IMR-90 (cell line): Measurements from ENCODE around the gene ARHGEF9. TPM values are rescaled to one million over a fixed set of nuclear protein-coding genes. Genes with fewer than 3 reads are reported as not detected.
A peak's percentile ranks its signal among the peaks of the same experiment; 100 is the strongest.

Experiments
- ATAC-seq: fragments of 200-7000 bp; cut with Tn5 transposase; 2 replicates; pipeline ENCODE4 v1.9.1; 2020; ENCODE audit warnings: low read depth, mild to moderate bottlenecking, moderate library complexity
- BruUV-seq: library from RNA; stranded (reverse); fragments of 400-500 nt; replicated peaks from 2 replicates; lab custom pipeline; 2021; lab: Mats Ljungman, UMichigan
- CTCF ChIA-PET: fragments of 300-600 bp; formaldehyde crosslinking; extraction: SDS; loops from one replicate; lab custom pipeline; 2021; ENCODE audit warnings: antibody characterized with exemption; lab: Yijun Ruan, JAX
- POLR2A ChIA-PET: fragments of 300-600 bp; sonication (Branson Sonifier 250); formaldehyde crosslinking; loops from one replicate; lab custom pipeline; 2022; ENCODE audit warnings: antibody characterized with exemption; ENCODE audit not compliant: unreplicated experiment; lab: Charles Lee
- DNase-seq: peaks from one replicate; pipeline ENCODE4 v3.0.0; 2013
- H2AFZ ChIP-seq: replicated peaks from 2 replicates; pipeline ENCODE3; 2013; ENCODE audit warnings: low read length, mild to moderate bottlenecking; ENCODE audit not compliant: poor library complexity
- H2AK5ac ChIP-seq: 2 replicates; pipeline ENCODE4 v1.6.1; 2013; ENCODE audit warnings: low read depth, low read length, inconsistent platforms
- H2AK9ac ChIP-seq: replicated peaks from 2 replicates; pipeline ENCODE3; 2013; ENCODE audit warnings: mild to moderate bottlenecking, low read depth, low read length, moderate library complexity; ENCODE audit not compliant: poor library complexity
- H2BK120ac ChIP-seq: 2 replicates; pipeline ENCODE4 v1.6.1; 2013; ENCODE audit warnings: low read depth, low read length, inconsistent platforms
- H2BK15ac ChIP-seq: 3 replicates; pipeline ENCODE4 v1.6.1; 2013; ENCODE audit warnings: low read depth, low read length, inconsistent platforms
- H2BK20ac ChIP-seq: 2 replicates; pipeline ENCODE4 v1.6.1; 2013; ENCODE audit warnings: low read depth, mild to moderate bottlenecking, inconsistent platforms, low read length, moderate library complexity
- H2BK5ac ChIP-seq: 2 replicates; pipeline ENCODE4 v1.6.1; 2013; ENCODE audit warnings: mild to moderate bottlenecking, low read depth, low read length, inconsistent platforms; ENCODE audit not compliant: poor library complexity, severe bottlenecking
- H3K14ac ChIP-seq: replicated peaks from 2 replicates; pipeline ENCODE4 v1.6.1; 2013; ENCODE audit warnings: low read depth, low read length, inconsistent platforms
- H3K18ac ChIP-seq: 2 replicates; pipeline ENCODE4 v1.6.1; 2013; ENCODE audit warnings: low read depth, low read length, control low read depth
- H3K23ac ChIP-seq: 2 replicates; pipeline ENCODE4 v1.6.1; 2013; ENCODE audit warnings: low read depth, low read length, inconsistent platforms
- H3K27ac ChIP-seq: 2 replicates; pipeline ENCODE4 v1.5.1; 2013; ENCODE audit warnings: mild to moderate bottlenecking, control low read depth, low read length; ENCODE audit not compliant: insufficient read depth
- H3K27me3 ChIP-seq: 2 replicates; pipeline ENCODE4 v1.6.1; 2013; ENCODE audit warnings: low read length; ENCODE audit not compliant: control insufficient read depth, insufficient read depth
- H3K36me3 ChIP-seq: 2 replicates; pipeline ENCODE4 v1.6.1; 2013; ENCODE audit warnings: low read length, mixed read lengths; ENCODE audit not compliant: control insufficient read depth, insufficient read depth
- H3K4ac ChIP-seq: 2 replicates; pipeline ENCODE4 v1.6.1; 2013; ENCODE audit warnings: low read depth, low read length, inconsistent platforms
- H3K4me1 ChIP-seq: 2 replicates; pipeline ENCODE4 v1.6.1; 2013; ENCODE audit warnings: low read length, mixed read lengths; ENCODE audit not compliant: control insufficient read depth, insufficient read depth
- H3K4me2 ChIP-seq: 2 replicates; pipeline ENCODE4 v1.6.1; 2013; ENCODE audit warnings: low read depth, mild to moderate bottlenecking, control low read depth, low read length, moderate library complexity
- H3K4me3 ChIP-seq: 2 replicates; pipeline ENCODE4 v1.5.1; 2013; ENCODE audit warnings: low read depth, mild to moderate bottlenecking, control low read depth, low read length, moderate library complexity; ENCODE audit not compliant: insufficient read depth
- H3K56ac ChIP-seq: 2 replicates; pipeline ENCODE4 v1.6.1; 2013; ENCODE audit warnings: low read length, inconsistent platforms; ENCODE audit not compliant: insufficient read depth; ENCODE audit errors: extremely low read depth
- H3K79me1 ChIP-seq, 2 experiments: 2 replicates each; pipeline ENCODE4 v1.6.1; 2013; ENCODE audit warnings: low read length in 2 of 2, inconsistent platforms in 1 of 2, low read depth in 1 of 2
- H3K9ac ChIP-seq: 2 replicates; pipeline ENCODE4 v1.6.1; 2013; ENCODE audit warnings: low read depth, low read length, control low read depth
- H3K9me1 ChIP-seq: 2 replicates; pipeline ENCODE4 v1.6.1; 2013; ENCODE audit warnings: low read length, inconsistent platforms; ENCODE audit not compliant: insufficient read depth
- H3K9me3 ChIP-seq: 2 replicates; pipeline ENCODE4 v1.6.1; 2013; ENCODE audit warnings: low read length; ENCODE audit not compliant: control insufficient read depth, insufficient read depth
- H4K20me1 ChIP-seq: 2 replicates; pipeline ENCODE4 v1.6.1; 2013; ENCODE audit warnings: low read length, inconsistent platforms; ENCODE audit not compliant: insufficient read depth
- H4K5ac ChIP-seq: 2 replicates; pipeline ENCODE4 v1.6.1; 2013; ENCODE audit warnings: mild to moderate bottlenecking, low read depth, low read length, control low read depth
- H4K8ac ChIP-seq, 2 experiments: 2 replicates each; pipeline ENCODE4 v1.6.1; 2013; ENCODE audit warnings: low read depth in 2 of 2, low read length in 2 of 2, control low read depth in 1 of 2, inconsistent platforms in 1 of 2
- H4K91ac ChIP-seq: 2 replicates; pipeline ENCODE4 v1.6.1; 2013; ENCODE audit warnings: low read depth, low read length, inconsistent platforms; ENCODE audit not compliant: insufficient read depth
- BHLHE40 ChIP-seq: fragments of 150-350 bp; IDR thresholded peaks from 2 replicates; pipeline ENCODE4 v1.6.1; 2016; ENCODE audit warnings: mild to moderate bottlenecking, low read depth, low read length
- ELK1 ChIP-seq: fragments of 150-350 bp; IDR thresholded peaks from 2 replicates; pipeline ENCODE4 v1.6.1; 2016; ENCODE audit warnings: low read depth, mild to moderate bottlenecking, low read length, moderate library complexity, borderline replicate concordance
- FOS ChIP-seq: fragments of 150-350 bp; IDR thresholded peaks from 2 replicates; pipeline ENCODE4 v1.6.1; 2016; ENCODE audit warnings: low read depth, low read length
- MAZ ChIP-seq: IDR thresholded peaks from 2 replicates; pipeline ENCODE4 v1.6.1; 2012; ENCODE audit warnings: low read depth, mild to moderate bottlenecking, low read length, improper control_type of control experiment, moderate library complexity, borderline replicate concordance
- MXI1 ChIP-seq: IDR thresholded peaks from 2 replicates; pipeline ENCODE4 v1.6.1; 2012; ENCODE audit warnings: low read depth, mild to moderate bottlenecking, low read length, moderate library complexity, borderline replicate concordance
- NFE2L2 ChIP-seq: fragments of 150-350 bp; IDR thresholded peaks from 2 replicates; pipeline ENCODE4 v1.6.1; 2016; ENCODE audit warnings: low read depth, mild to moderate bottlenecking, low read length
- POLR2A ChIP-seq: IDR thresholded peaks from 2 replicates; pipeline ENCODE4 v1.6.1; 2012; ENCODE audit warnings: mild to moderate bottlenecking, low read depth, low read length
- RCOR1 ChIP-seq: IDR thresholded peaks from 2 replicates; pipeline ENCODE4 v1.6.1; 2012; ENCODE audit warnings: mild to moderate bottlenecking, low read length, improper control_type of control experiment; ENCODE audit not compliant: insufficient replicate concordance
- RFX5 ChIP-seq: IDR thresholded peaks from 2 replicates; pipeline ENCODE4 v1.8.0; 2012; ENCODE audit warnings: low read depth, mild to moderate bottlenecking, low read length, moderate library complexity
- USF2 ChIP-seq: fragments of 150-350 bp; IDR thresholded peaks from 2 replicates; pipeline ENCODE4 v1.6.1; 2017; ENCODE audit warnings: mild to moderate bottlenecking, antibody characterized with exemption, low read length, low read depth
- WGBS, 2 experiments: methylation state at CpG; one replicate each; pipeline versions ENCODE4 v1.1.5 to v1.1.7; 2013; ENCODE audit warnings: missing lambda C conversion rate in 2 of 2; ENCODE audit not compliant: insufficient read length in 1 of 2; ENCODE audit errors: extremely low coverage in 2 of 2; 5-methylcytosine and 5-hydroxymethylcytosine counted together
- dilution Hi-C: fragments of 300-500 bp; cut with HindIII; formaldehyde crosslinking; loops from one replicate; pipeline ENCODE4 v1.14.3; 2018; ENCODE audit warnings: low sequenced_read_pairs; ENCODE audit not compliant: unreplicated experiment
- in situ Hi-C: fragments of 300-500 bp; cut with MboI; formaldehyde crosslinking; loops from 3 replicates; pipeline ENCODE4 v1.14.3; 2019; ENCODE audit warnings: low sequenced_read_pairs, inconsistent platforms, mixed read lengths
- intact Hi-C: fragments of 100-400 bp; cut with micrococcal nuclease; formaldehyde crosslinking; loops from 2 replicates; pipeline ENCODE4 v1.10.0; 2022
- polyA plus RNA-seq, 3 experiments: library from polyadenylated mRNA; depleted of rRNA; stranded (reverse); fragments of >200 nt; gene quantifications; 2 replicates each; pipeline ENCODE4 v1.2.3, GENCODE V29; 2012; ENCODE audit warnings: low replicate concordance in 1 of 3
- total RNA-seq: library from RNA; depleted of rRNA; stranded (reverse); fragments of >200 nt; gene quantifications from 2 replicates; pipeline ENCODE4 v1.2.3, GENCODE V29; 2012

The ARHGEF9 gene
- total and polyA plus RNA-seq, 2 of the 4 experiments (the other 2 are of a cell fraction), result 7.1 to 11.8 TPM

GRCh38 chrX:63713526-63713925 lies 71.5 kb downstream of the ARHGEF9 start:
- POLR2A ChIA-PET, result no interaction called here
- Histone ChIP-seq H3K18ac (no peak overlapping the region), H2AK5ac (no peak overlapping the region), H2BK120ac (no peak overlapping the region), H3K4me2 (no peak overlapping the region), H3K4me1 (no peaks in the 10 kb centered on the region), H3K9ac (no peak overlapping the region), H3K56ac (no peak overlapping the region), H3K27ac (no peak overlapping the region), H2AFZ (no peak overlapping the region), H3K4me3 (no peak overlapping the region), H3K9me3 (no peaks in the 10 kb centered on the region), H2BK15ac (no peak overlapping the region), H3K9me1 (no peaks in the 10 kb centered on the region), H4K20me1 (no peaks in the 10 kb centered on the region), H3K36me3 (no peaks in the 10 kb centered on the region), H2BK5ac (no peak overlapping the region), H2BK20ac (no peak overlapping the region), H3K14ac (no peak overlapping the region), H4K91ac (no peak overlapping the region), H2AK9ac (no peak overlapping the region), H4K5ac (no peak overlapping the region), H3K27me3 (no peaks in the 10 kb centered on the region), H3K4ac (no peak overlapping the region), H4K8ac (no peak overlapping the region), H3K79me1 (no peaks in the 10 kb centered on the region), H3K23ac (no peak overlapping the region)
- no TSS peak for BruUV-seq
- CTCF ChIA-PET, result no interaction called here
- TF ChIP-seq FOS, result no peak
- no peak for TF ChIP-seq POLR2A
- no peak for TF ChIP-seq USF2
- no peak for TF ChIP-seq BHLHE40
- TF ChIP-seq MXI1, result no peak
- TF ChIP-seq ELK1, result no peak
- no peak for TF ChIP-seq MAZ
- no peak for TF ChIP-seq RFX5
- TF ChIP-seq NFE2L2, result no peak
- no peak for TF ChIP-seq RCOR1
- dilution Hi-C loops, result no loop called here
- ATAC-seq (no peak; the same call in 1 of the 2 replicates), DNase-seq (peak; percentile 9)
- WGBS, 2 experiments, result no CpG with 5 or more reads among the region's 2 CpGs
- intact Hi-C loops, result no loop called here
- in situ Hi-C loops, result no loop called here
